HEK293T (cell line): ENCODE measurements around the gene KIF26B.

ENCODE experiments used
- FOXM1 ChIP-seq: fragments of 450-650 bp; IDR thresholded peaks from 2 replicates; pipeline ENCODE4 v1.6.1; 2017; ENCODE audit warnings: mild to moderate bottlenecking, borderline replicate concordance
- SP1 ChIP-seq: fragments of 450-650 bp; IDR thresholded peaks from 2 replicates; pipeline ENCODE4 v1.6.1; 2017

DNA sequence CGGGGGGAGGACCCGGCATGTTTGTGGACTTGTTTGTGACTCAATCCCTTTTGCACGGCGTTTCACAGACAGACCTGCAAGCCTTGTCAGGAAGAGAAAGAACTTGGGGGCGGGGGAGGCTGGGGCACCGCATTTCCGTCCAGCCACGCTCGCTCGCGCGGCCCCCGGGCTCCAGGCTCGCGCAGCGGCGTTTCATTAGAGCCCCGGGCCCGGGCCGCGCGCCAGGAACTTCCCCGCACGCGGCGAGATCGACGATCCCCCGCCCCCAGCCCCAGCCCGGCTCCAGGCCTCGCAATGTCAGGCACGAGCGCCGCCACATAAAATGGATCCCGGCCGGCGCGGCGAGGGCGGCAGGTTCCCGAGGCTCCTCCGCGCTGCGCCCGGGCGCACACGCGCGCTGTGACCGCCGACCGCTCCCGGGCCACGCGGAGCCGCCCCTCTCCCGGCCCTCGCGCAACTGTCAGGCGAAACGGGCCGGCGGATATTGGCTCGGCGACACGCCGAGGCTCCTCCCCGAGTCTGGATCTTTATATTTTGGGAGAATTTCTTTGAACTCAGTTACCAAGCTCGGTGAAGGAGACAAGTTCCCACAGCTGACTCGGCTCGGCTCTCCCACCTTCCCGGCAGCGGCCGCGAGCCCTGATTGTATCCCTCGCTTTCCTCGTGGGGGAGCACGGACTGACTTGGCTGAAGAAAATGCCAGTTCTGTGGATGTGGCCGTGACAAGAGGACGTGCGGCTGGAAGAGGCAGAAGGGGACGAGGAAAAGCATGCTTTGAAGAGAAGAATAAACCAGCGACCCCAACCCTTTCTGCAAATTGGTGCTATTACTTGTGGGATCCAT lies at the start of gene KIF26B:
- no peak for TF ChIP-seq SP1
- no peak for TF ChIP-seq FOXM1
